Measurements from ENCODE around the gene UNG.

- TF ChIP-seq CTCF (IDR thresholded peaks at IDR 0.05) (no peak), CHD2 (IDR thresholded peaks at IDR 0.05; ENCODE audit: low read length, partially characterized antibody) (no peak), EP300 (IDR thresholded peaks at IDR 0.05) (no peak), JUN (IDR thresholded peaks at IDR 0.05) (no peak), RCOR1 (IDR thresholded peaks at IDR 0.05; ENCODE audit: low read depth, low read length) (no peak), CBX8 (IDR thresholded peaks at IDR 0.05) (no peak), RFX5 (IDR thresholded peaks at IDR 0.05) (no peak), HDAC2 (IDR thresholded peaks at IDR 0.05) (no peak), NR3C1 (IDR thresholded peaks at IDR 0.05) (no peak), HOXA7 (CRISPR knock-in tag; IDR thresholded peaks at IDR 0.05) (no peak), POLR2A (IDR thresholded peaks at IDR 0.05; ENCODE audit: low read length) (no peak)
- TF ChIP-seq, protein P1, sequence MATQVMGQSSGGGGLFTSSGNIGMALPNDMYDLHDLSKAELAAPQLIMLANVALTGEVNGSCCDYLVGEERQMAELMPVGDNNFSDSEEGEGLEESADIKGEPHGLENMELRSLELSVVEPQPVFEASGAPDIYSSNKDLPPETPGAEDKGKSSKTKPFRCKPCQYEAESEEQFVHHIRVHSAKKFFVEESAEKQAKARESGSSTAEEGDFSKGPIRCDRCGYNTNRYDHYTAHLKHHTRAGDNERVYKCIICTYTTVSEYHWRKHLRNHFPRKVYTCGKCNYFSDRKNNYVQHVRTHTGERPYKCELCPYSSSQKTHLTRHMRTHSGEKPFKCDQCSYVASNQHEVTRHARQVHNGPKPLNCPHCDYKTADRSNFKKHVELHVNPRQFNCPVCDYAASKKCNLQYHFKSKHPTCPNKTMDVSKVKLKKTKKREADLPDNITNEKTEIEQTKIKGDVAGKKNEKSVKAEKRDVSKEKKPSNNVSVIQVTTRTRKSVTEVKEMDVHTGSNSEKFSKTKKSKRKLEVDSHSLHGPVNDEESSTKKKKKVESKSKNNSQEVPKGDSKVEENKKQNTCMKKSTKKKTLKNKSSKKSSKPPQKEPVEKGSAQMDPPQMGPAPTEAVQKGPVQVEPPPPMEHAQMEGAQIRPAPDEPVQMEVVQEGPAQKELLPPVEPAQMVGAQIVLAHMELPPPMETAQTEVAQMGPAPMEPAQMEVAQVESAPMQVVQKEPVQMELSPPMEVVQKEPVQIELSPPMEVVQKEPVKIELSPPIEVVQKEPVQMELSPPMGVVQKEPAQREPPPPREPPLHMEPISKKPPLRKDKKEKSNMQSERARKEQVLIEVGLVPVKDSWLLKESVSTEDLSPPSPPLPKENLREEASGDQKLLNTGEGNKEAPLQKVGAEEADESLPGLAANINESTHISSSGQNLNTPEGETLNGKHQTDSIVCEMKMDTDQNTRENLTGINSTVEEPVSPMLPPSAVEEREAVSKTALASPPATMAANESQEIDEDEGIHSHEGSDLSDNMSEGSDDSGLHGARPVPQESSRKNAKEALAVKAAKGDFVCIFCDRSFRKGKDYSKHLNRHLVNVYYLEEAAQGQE (IDR thresholded peaks at IDR 0.05): no peak
- TF ChIP-seq, protein P2, sequence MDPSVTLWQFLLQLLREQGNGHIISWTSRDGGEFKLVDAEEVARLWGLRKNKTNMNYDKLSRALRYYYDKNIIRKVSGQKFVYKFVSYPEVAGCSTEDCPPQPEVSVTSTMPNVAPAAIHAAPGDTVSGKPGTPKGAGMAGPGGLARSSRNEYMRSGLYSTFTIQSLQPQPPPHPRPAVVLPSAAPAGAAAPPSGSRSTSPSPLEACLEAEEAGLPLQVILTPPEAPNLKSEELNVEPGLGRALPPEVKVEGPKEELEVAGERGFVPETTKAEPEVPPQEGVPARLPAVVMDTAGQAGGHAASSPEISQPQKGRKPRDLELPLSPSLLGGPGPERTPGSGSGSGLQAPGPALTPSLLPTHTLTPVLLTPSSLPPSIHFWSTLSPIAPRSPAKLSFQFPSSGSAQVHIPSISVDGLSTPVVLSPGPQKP (IDR thresholded peaks at IDR 0.05; ENCODE audit: low read depth, low read length): no peak
Measured at GRCh38 chr12:109114644-109115043, 17.2 kb downstream of the UNG start.

All from A549 (cell line).